Right lobe of liver (tissue), 4 donors: ENCODE data around the gene RAPGEF2.

Source experiments
- POLR2A ChIP-seq: fragments of 450-650 bp; IDR thresholded peaks from one replicate; pipeline ENCODE4 v1.6.1; 2017; ENCODE audit warnings: antibody characterized with exemption, mild to moderate bottlenecking
- TF ChIP-seq, protein P1 (sequence below), 4 donors: fragments of 200-600 bp in 3 of 4; fragments of 450-650 bp in 1 of 4; IDR thresholded peaks; one replicate each; pipeline versions ENCODE4 v1.5.1 to v1.8.0; 2016 to 2022; ENCODE audit warnings: antibody characterized with exemption in 4 of 4, mild to moderate bottlenecking in 2 of 4
- donor health status: DM: no; HTN: no; CAD: no.
- donor health status: DM: no; HTN: no; CAD: no.
- donor health status: DM: no; HTN: yes; CAD: no.

DNA sequence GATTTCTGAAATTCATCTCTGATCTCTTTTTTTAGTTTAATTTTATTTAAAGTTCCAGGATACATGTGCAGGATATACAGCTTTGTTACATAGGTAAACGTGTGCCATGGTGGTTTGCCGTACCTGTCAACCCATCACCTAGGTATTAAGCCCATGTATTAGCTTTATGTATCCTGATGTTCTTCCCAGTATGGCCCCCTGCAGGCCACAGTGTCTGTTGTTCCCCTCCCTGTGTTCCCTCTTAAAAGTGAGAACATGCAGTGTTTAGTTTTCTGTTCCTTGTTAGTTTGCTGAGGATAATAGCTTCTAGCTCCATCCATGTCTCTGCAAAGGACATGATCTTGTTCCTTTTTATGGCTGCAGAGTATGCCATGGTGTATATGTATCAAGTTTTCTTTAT, 153.2 kb downstream of the RAPGEF2 start:
- TF ChIP-seq, protein P1, sequence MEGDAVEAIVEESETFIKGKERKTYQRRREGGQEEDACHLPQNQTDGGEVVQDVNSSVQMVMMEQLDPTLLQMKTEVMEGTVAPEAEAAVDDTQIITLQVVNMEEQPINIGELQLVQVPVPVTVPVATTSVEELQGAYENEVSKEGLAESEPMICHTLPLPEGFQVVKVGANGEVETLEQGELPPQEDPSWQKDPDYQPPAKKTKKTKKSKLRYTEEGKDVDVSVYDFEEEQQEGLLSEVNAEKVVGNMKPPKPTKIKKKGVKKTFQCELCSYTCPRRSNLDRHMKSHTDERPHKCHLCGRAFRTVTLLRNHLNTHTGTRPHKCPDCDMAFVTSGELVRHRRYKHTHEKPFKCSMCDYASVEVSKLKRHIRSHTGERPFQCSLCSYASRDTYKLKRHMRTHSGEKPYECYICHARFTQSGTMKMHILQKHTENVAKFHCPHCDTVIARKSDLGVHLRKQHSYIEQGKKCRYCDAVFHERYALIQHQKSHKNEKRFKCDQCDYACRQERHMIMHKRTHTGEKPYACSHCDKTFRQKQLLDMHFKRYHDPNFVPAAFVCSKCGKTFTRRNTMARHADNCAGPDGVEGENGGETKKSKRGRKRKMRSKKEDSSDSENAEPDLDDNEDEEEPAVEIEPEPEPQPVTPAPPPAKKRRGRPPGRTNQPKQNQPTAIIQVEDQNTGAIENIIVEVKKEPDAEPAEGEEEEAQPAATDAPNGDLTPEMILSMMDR (IDR thresholded peaks at IDR 0.05): no peak
- no peak for TF ChIP-seq POLR2A
